Suprapubic skin (tissue), 4 donors: ENCODE measurements around the gene SATB2.

ENCODE experiments used
- POLR2A ChIP-seq, 2 donors: fragments of 450-650 bp; IDR thresholded peaks; one replicate each; pipeline ENCODE4 v1.6.1; 2017; ENCODE audit warnings: antibody characterized with exemption in 2 of 2, mild to moderate bottlenecking in 2 of 2, moderate library complexity in 2 of 2
- POLR2AphosphoS5 ChIP-seq, 3 donors: sonication (generic); formaldehyde crosslinking; IDR thresholded peaks; one replicate each; pipeline ENCODE4 v1.6.1; 2017; ENCODE audit warnings: antibody characterized with exemption in 3 of 3
- TF ChIP-seq, protein P1 (sequence below), 2 donors: fragments of 200-600 bp in 1 of 2; fragments of 450-650 bp in 1 of 2; sonication (generic) in 1 of 2; IDR thresholded peaks; one replicate each; pipeline ENCODE4 v1.5.1; 2016 to 2019; ENCODE audit warnings: antibody characterized with exemption in 2 of 2, mild to moderate bottlenecking in 1 of 2, moderate library complexity in 1 of 2

DNA sequence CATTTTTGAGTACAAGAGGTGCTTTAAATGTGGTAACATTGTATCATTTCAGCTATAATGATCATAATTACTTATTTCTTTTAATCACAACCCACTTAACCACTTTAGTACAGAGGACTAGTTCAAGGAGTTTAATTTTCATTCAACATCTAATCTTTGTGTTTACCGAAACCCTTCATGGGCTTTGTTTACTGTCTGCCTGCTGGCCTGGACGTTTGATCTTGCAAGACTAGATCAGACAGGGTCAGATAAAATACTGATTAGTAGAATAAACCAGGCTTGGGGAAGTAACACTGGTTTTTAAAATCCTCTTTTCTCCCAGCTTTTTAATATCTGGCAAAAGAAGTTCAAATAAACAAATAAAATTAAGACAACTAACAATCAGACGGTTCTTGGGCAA is 93.6 kb downstream of the SATB2 start:
- TF ChIP-seq, protein P1, sequence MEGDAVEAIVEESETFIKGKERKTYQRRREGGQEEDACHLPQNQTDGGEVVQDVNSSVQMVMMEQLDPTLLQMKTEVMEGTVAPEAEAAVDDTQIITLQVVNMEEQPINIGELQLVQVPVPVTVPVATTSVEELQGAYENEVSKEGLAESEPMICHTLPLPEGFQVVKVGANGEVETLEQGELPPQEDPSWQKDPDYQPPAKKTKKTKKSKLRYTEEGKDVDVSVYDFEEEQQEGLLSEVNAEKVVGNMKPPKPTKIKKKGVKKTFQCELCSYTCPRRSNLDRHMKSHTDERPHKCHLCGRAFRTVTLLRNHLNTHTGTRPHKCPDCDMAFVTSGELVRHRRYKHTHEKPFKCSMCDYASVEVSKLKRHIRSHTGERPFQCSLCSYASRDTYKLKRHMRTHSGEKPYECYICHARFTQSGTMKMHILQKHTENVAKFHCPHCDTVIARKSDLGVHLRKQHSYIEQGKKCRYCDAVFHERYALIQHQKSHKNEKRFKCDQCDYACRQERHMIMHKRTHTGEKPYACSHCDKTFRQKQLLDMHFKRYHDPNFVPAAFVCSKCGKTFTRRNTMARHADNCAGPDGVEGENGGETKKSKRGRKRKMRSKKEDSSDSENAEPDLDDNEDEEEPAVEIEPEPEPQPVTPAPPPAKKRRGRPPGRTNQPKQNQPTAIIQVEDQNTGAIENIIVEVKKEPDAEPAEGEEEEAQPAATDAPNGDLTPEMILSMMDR (IDR thresholded peaks at IDR 0.05), result no peak
- no peak for TF ChIP-seq POLR2AphosphoS5 (IDR thresholded peaks at IDR 0.05)
- TF ChIP-seq POLR2A (IDR thresholded peaks at IDR 0.05), result no peak
